Mucosa of stomach (tissue), 1 donor: ENCODE data around the gene ACTG2.
"Not testable (repeated sequence)": the region's sequence is repeated elsewhere in the genome, so short reads cannot be mapped to it uniquely, and the experiment has no call there.

Source experiments
- H3K27me3 ChIP-seq: one replicate; pipeline ENCODE4 v1.7.0; 2013; ENCODE audit warnings: mild to moderate bottlenecking, low read length; ENCODE audit not compliant: control insufficient read depth, insufficient read depth
- H3K36me3 ChIP-seq: one replicate; pipeline ENCODE4 v1.7.0; 2013; ENCODE audit warnings: low read length; ENCODE audit not compliant: control insufficient read depth, insufficient read depth
- H3K4me1 ChIP-seq: one replicate; pipeline ENCODE4 v1.7.0; 2013; ENCODE audit warnings: mild to moderate bottlenecking, low read length; ENCODE audit not compliant: control insufficient read depth, insufficient read depth
- H3K4me3 ChIP-seq: one replicate; pipeline ENCODE4 v1.7.0; 2013; ENCODE audit warnings: low read length
- H3K9ac ChIP-seq: one replicate; pipeline ENCODE4 v1.7.0; 2013; ENCODE audit warnings: mild to moderate bottlenecking, low read length, moderate library complexity
- H3K9me3 ChIP-seq: one replicate; pipeline ENCODE4 v1.7.0; 2013; ENCODE audit warnings: mild to moderate bottlenecking, low read length, moderate library complexity; ENCODE audit not compliant: control insufficient read depth
- donor health status: Pancreatic carcinoma.

Gene ACTG2

GRCh38 chr2:73931531-73932500 lies 39.0 kb downstream of the ACTG2 start:
- H3K36me3 ChIP-seq, result no peaks in the 10 kb centered on the region
- H3K9ac ChIP-seq, result no peak overlapping the region
- H3K9me3 ChIP-seq, result no peaks in the 10 kb centered on the region
- peaks cover 28% of the 10 kb centered on the region for H3K4me1 ChIP-seq
- H3K4me3 ChIP-seq, result no peak overlapping the region
- no peaks in the 10 kb centered on the region for H3K27me3 ChIP-seq

GRCh38 chr2:73933194-73933593 lies 40.4 kb downstream of the ACTG2 start:
- H3K27me3 ChIP-seq, result no peaks in the 10 kb centered on the region
- peaks cover 27% of the 10 kb centered on the region for H3K4me1 ChIP-seq
- H3K36me3 ChIP-seq, result no peaks in the 10 kb centered on the region
- no peak overlapping the region for H3K9ac ChIP-seq
- H3K9me3 ChIP-seq, result no peaks in the 10 kb centered on the region
- H3K4me3 ChIP-seq, result no peak overlapping the region

- Histone ChIP-seq H3K9me3 (no peaks in the 10 kb centered on the region), H3K36me3 (no peaks in the 10 kb centered on the region), H3K27me3 (no peaks in the 10 kb centered on the region), H3K9ac (no peak overlapping the region), H3K4me1 (peaks cover 22% of the 10 kb centered on the region), H3K4me3 (no peak overlapping the region)
These were observed 42.8 kb downstream of the ACTG2 start for GRCh38 chr2:73935641-73936040.

- no peaks in the 10 kb centered on the region for H3K27me3 ChIP-seq
- peaks cover 22% of the 10 kb centered on the region for H3K4me1 ChIP-seq
- H3K9ac ChIP-seq, result no peak overlapping the region
- no peaks in the 10 kb centered on the region for H3K9me3 ChIP-seq
- no peak overlapping the region for H3K4me3 ChIP-seq
- H3K36me3 ChIP-seq, result no peaks in the 10 kb centered on the region
These were observed 44.5 kb downstream of the ACTG2 start for GRCh38 chr2:73937103-73937885.

- no peak overlapping the region for H3K9ac ChIP-seq
- H3K4me1 ChIP-seq, result peaks cover 22% of the 10 kb centered on the region
- no peaks in the 10 kb centered on the region for H3K27me3 ChIP-seq
These were observed 45.1 kb downstream of the ACTG2 start for GRCh38 chr2:73937899-73938298.

GRCh38 chr2:73938718-73939352 lies 46.0 kb downstream of the ACTG2 start:
- no peak overlapping the region for H3K9ac ChIP-seq
- H3K27me3 ChIP-seq, result no peaks in the 10 kb centered on the region
- no peak overlapping the region for H3K4me3 ChIP-seq
- no peaks in the 10 kb centered on the region for H3K36me3 ChIP-seq
- H3K9me3 ChIP-seq, result no peaks in the 10 kb centered on the region
- peaks cover 22% of the 10 kb centered on the region for H3K4me1 ChIP-seq

More at GRCh38 chr2:73937899-73938298, 45.1 kb downstream of the ACTG2 start:
- no peak overlapping the region for H3K4me3 ChIP-seq
- no peaks in the 10 kb centered on the region for H3K9me3 ChIP-seq
- no peaks in the 10 kb centered on the region for H3K36me3 ChIP-seq

- Histone ChIP-seq H3K36me3 (no peaks in the 10 kb centered on the region), H3K4me3 (no peak overlapping the region), H3K4me1 (peaks cover 22% of the 10 kb centered on the region), H3K9me3 (no peaks in the 10 kb centered on the region), H3K27me3 (no peaks in the 10 kb centered on the region), H3K9ac (no peak overlapping the region)
These were observed 46.6 kb downstream of the ACTG2 start for GRCh38 chr2:73939419-73939818.

GRCh38 chr2:73940066-73940465 lies 47.3 kb downstream of the ACTG2 start:
- H3K4me1 ChIP-seq, result peaks cover 20% of the 10 kb centered on the region
- not testable (repeated sequence) for H3K9ac ChIP-seq, H3K9me3 ChIP-seq, H3K36me3 ChIP-seq, H3K27me3 ChIP-seq, H3K4me3 ChIP-seq

GRCh38 chr2:73942664-73943063 lies 49.9 kb downstream of the ACTG2 start:
- Histone ChIP-seq H3K4me3 (no peak overlapping the region), H3K4me1 (no peaks in the 10 kb centered on the region), H3K9ac (no peak overlapping the region), H3K36me3 (no peaks in the 10 kb centered on the region), H3K9me3 (no peaks in the 10 kb centered on the region), H3K27me3 (no peaks in the 10 kb centered on the region)

GRCh38 chr2:73944714-73945113 lies 51.9 kb downstream of the ACTG2 start:
- peaks cover 4% of the 10 kb centered on the region for H3K36me3 ChIP-seq
- H3K4me3 ChIP-seq, result no peak overlapping the region

GRCh38 chr2:73946215-73946614 lies 53.4 kb downstream of the ACTG2 start:
- Histone ChIP-seq H3K4me1 (no peaks in the 10 kb centered on the region), H3K36me3 (peaks cover 9% of the 10 kb centered on the region)

More at GRCh38 chr2:73944714-73945113, 51.9 kb downstream of the ACTG2 start:
- Histone ChIP-seq H3K9ac (no peak overlapping the region), H3K4me1 (no peaks in the 10 kb centered on the region), H3K9me3 (no peaks in the 10 kb centered on the region), H3K27me3 (no peaks in the 10 kb centered on the region)

GRCh38 chr2:73946666-73947065 lies 53.9 kb downstream of the ACTG2 start:
- Histone ChIP-seq H3K9me3 (no peaks in the 10 kb centered on the region), H3K4me1 (no peaks in the 10 kb centered on the region), H3K36me3 (peaks cover 9% of the 10 kb centered on the region), H3K27me3 (no peaks in the 10 kb centered on the region), H3K4me3 (no peak overlapping the region), H3K9ac (no peak overlapping the region)

More at GRCh38 chr2:73946215-73946614, 53.4 kb downstream of the ACTG2 start:
- Histone ChIP-seq H3K27me3 (no peaks in the 10 kb centered on the region), H3K9me3 (no peaks in the 10 kb centered on the region), H3K4me3 (no peak overlapping the region), H3K9ac (no peak overlapping the region)
